H1 (cell line): Measurements from ENCODE around the gene DUSP2. TPM values are rescaled to one million over a fixed set of nuclear protein-coding genes. Genes with fewer than 3 reads are reported as not detected.

Experiments
- CTCF ChIA-PET: fragments of 300-600 bp; sonication (Branson Sonifier 250); formaldehyde crosslinking; loops from one replicate; lab custom pipeline; 2021; ENCODE audit not compliant: partially characterized antibody; lab: Charles Lee
- POLR2A ChIA-PET: fragments of 300-600 bp; sonication (Branson Sonifier 250); formaldehyde crosslinking; loops from one replicate; lab custom pipeline; 2021; ENCODE audit warnings: inconsistent platforms; ENCODE audit not compliant: partially characterized antibody; lab: Charles Lee
- DNase-seq, 2 experiments: peaks; one replicate each; pipeline versions ENCODE4 v3.0.0 to v3.0.0-alpha.2; 2010 to 2022; ENCODE audit warnings: low spot score in 2 of 2, low read depth in 1 of 2, mixed read lengths in 1 of 2
- FAIRE-seq: peaks from 2 replicates; lab custom pipeline; 2011; peaks lifted over from hg19 to GRCh38; lab: Jason Lieb, UNC
- H2AFZ ChIP-seq: 2 replicates; pipeline ENCODE4 v1.8.1; 2012; ENCODE audit warnings: low read length, inconsistent platforms
- H2AK5ac ChIP-seq: 2 replicates; pipeline ENCODE4 v1.6.1; 2013; ENCODE audit warnings: low read depth, low read length
- H2BK120ac ChIP-seq: replicated peaks from 2 replicates; pipeline ENCODE3; 2013; ENCODE audit warnings: low read depth, low read length, inconsistent platforms
- H2BK12ac ChIP-seq: 2 replicates; pipeline ENCODE4 v1.6.1; 2013; ENCODE audit warnings: low read depth, low read length
- H2BK15ac ChIP-seq: 2 replicates; pipeline ENCODE4 v1.6.1; 2013; ENCODE audit warnings: low read length
- H2BK20ac ChIP-seq: 2 replicates; pipeline ENCODE4 v1.6.1; 2013; ENCODE audit warnings: low read length
- H2BK5ac ChIP-seq: 2 replicates; pipeline ENCODE4 v1.6.1; 2013; ENCODE audit warnings: low read depth, low read length
- H3K14ac ChIP-seq: 2 replicates; pipeline ENCODE4 v1.6.1; 2013; ENCODE audit warnings: inconsistent platforms; ENCODE audit not compliant: insufficient read length
- H3K18ac ChIP-seq: 2 replicates; pipeline ENCODE4 v1.6.1; 2013; ENCODE audit warnings: low read length; ENCODE audit errors: extremely low read depth
- H3K23ac ChIP-seq: 2 replicates; pipeline ENCODE4 v1.6.1; 2013; ENCODE audit warnings: inconsistent platforms; ENCODE audit not compliant: insufficient read length
- H3K23me2 ChIP-seq: 2 replicates; pipeline ENCODE4 v1.6.1; 2013; ENCODE audit warnings: low read depth, low read length
- H3K27ac ChIP-seq: 2 replicates; pipeline ENCODE4 v1.6.1; 2011; ENCODE audit warnings: low read depth, low read length, inconsistent platforms
- H3K27me3 ChIP-seq, 4 experiments: replicated peaks in 1 of 4; 1 replicate in 1 of 4; 2 replicates in 3 of 4; pipeline versions ENCODE4 v1.6.1 to v1.8.1; 2011 to 2013; ENCODE audit warnings: low read length in 3 of 4, mild to moderate bottlenecking in 3 of 4, inconsistent platforms in 2 of 4, mixed read lengths in 2 of 4, moderate library complexity in 1 of 4; ENCODE audit not compliant: control insufficient read depth in 3 of 4, insufficient read depth in 3 of 4; ENCODE audit errors: extremely low read depth in 1 of 4
- H3K36me3 ChIP-seq, 4 experiments: 2 replicates each; pipeline versions ENCODE4 v1.6.1 to v1.8.1; 2011 to 2013; ENCODE audit warnings: mild to moderate bottlenecking in 4 of 4, low read length in 3 of 4, moderate library complexity in 2 of 4, control low read depth in 1 of 4, inconsistent platforms in 1 of 4; ENCODE audit not compliant: insufficient read depth in 4 of 4, control insufficient read depth in 2 of 4
- H3K4ac ChIP-seq: replicated peaks from 2 replicates; pipeline ENCODE3; 2013; ENCODE audit warnings: low read length, low read depth, mixed read lengths, inconsistent platforms; ENCODE audit not compliant: insufficient read length
- H3K4me1 ChIP-seq, 4 experiments: replicated peaks in 1 of 4; 1 replicate in 1 of 4; 2 replicates in 3 of 4; pipeline versions ENCODE4 v1.6.1 to v1.8.1; 2011 to 2013; ENCODE audit warnings: low read length in 3 of 4, inconsistent platforms in 2 of 4, mixed read lengths in 1 of 4; ENCODE audit not compliant: insufficient read depth in 4 of 4, control insufficient read depth in 3 of 4
- H3K4me2 ChIP-seq, 2 experiments: 2 replicates each; pipeline versions ENCODE4 v1.6.1 to v1.8.1; 2011 to 2013; ENCODE audit warnings: low read depth in 2 of 2, low read length in 2 of 2, control low read depth in 1 of 2, inconsistent platforms in 1 of 2, mild to moderate bottlenecking in 1 of 2; ENCODE audit not compliant: insufficient read depth in 1 of 2
- H3K4me3 ChIP-seq, 4 experiments: fragments of 200-600, 300-600 bp in 1 of 4; sonication (generic), shearing (Covaris generic), sonication (Bioruptor Twin) in 1 of 4; 2 replicates each; pipeline versions ENCODE4 v1.5.1 to v1.8.1; 2011 to 2016; ENCODE audit warnings: low read length in 4 of 4, low read depth in 3 of 4, control low read depth in 2 of 4, inconsistent platforms in 2 of 4, mild to moderate bottlenecking in 2 of 4, mixed read lengths in 1 of 4, moderate library complexity in 1 of 4; ENCODE audit not compliant: insufficient read depth in 2 of 4; ENCODE audit errors: extremely low read depth in 1 of 4
- H3K56ac ChIP-seq: replicated peaks from 2 replicates; pipeline ENCODE3; 2013; ENCODE audit warnings: low read depth, mild to moderate bottlenecking, mixed read lengths, low read length, inconsistent platforms; ENCODE audit not compliant: insufficient read length
- H3K79me1 ChIP-seq: 2 replicates; pipeline ENCODE4 v1.6.1; 2013; ENCODE audit warnings: low read depth, low read length, control low read depth
- H3K79me2 ChIP-seq, 2 experiments: 2 replicates each; pipeline versions ENCODE4 v1.6.1 to v1.8.1; 2012 to 2013; ENCODE audit warnings: low read length in 2 of 2, mild to moderate bottlenecking in 2 of 2, inconsistent platforms in 1 of 2; ENCODE audit not compliant: insufficient read depth in 2 of 2, control insufficient read depth in 1 of 2
- H3K9ac ChIP-seq, 4 experiments: replicated peaks in 1 of 4; 1 replicate in 1 of 4; 2 replicates in 3 of 4; pipeline versions ENCODE4 v1.6.1 to v1.8.1; 2011 to 2013; ENCODE audit warnings: low read depth in 3 of 4, low read length in 3 of 4, control low read depth in 2 of 4, mild to moderate bottlenecking in 2 of 4, moderate library complexity in 2 of 4, inconsistent platforms in 1 of 4; ENCODE audit errors: extremely low read depth in 1 of 4
- H3K9me3 ChIP-seq, 2 experiments: 2 replicates each; pipeline versions ENCODE4 v1.6.1 to v1.8.1; 2012 to 2013; ENCODE audit warnings: mild to moderate bottlenecking in 2 of 2, moderate library complexity in 2 of 2, control low read depth in 1 of 2, inconsistent platforms in 1 of 2, low read depth in 1 of 2, low read length in 1 of 2, mixed read lengths in 1 of 2; ENCODE audit not compliant: insufficient read depth in 2 of 2
- H4K20me1 ChIP-seq, 2 experiments: replicated peaks in 1 of 2; 2 replicates each; pipeline versions ENCODE3 to v1.8.1; 2011 to 2013; ENCODE audit warnings: inconsistent platforms in 2 of 2, low read length in 2 of 2, mild to moderate bottlenecking in 1 of 2; ENCODE audit not compliant: insufficient read depth in 2 of 2, control insufficient read depth in 1 of 2
- H4K5ac ChIP-seq: 2 replicates; pipeline ENCODE4 v1.6.1; 2013; ENCODE audit warnings: low read length, low read depth, mixed read lengths, inconsistent platforms; ENCODE audit not compliant: insufficient read length
- H4K8ac ChIP-seq: 2 replicates; pipeline ENCODE4 v1.8.0; 2013; ENCODE audit warnings: mild to moderate bottlenecking, moderate library complexity, low read length, inconsistent platforms; ENCODE audit not compliant: insufficient read depth; ENCODE audit errors: extremely low read depth
- H4K91ac ChIP-seq: replicated peaks from 2 replicates; pipeline ENCODE3; 2013; ENCODE audit warnings: low read length, mixed read lengths, inconsistent platforms; ENCODE audit not compliant: insufficient read length
- CEBPB ChIP-seq: IDR thresholded peaks from 2 replicates; pipeline ENCODE4 v1.6.1; 2012; ENCODE audit warnings: low read depth, low read length
- GTF2F1 ChIP-seq: IDR thresholded peaks from 2 replicates; pipeline ENCODE4 v1.6.1; 2012; ENCODE audit warnings: low read depth, low read length, improper control_type of control experiment, borderline replicate concordance
- SIRT6 ChIP-seq: IDR thresholded peaks from one replicate; pipeline ENCODE4 v1.7.1; 2012; ENCODE audit warnings: low read length, inconsistent platforms
- SP2 ChIP-seq: IDR thresholded peaks from 2 replicates; pipeline ENCODE4 v1.6.1; 2012; ENCODE audit warnings: mild to moderate bottlenecking, low read length, inconsistent platforms
- WGBS, 2 experiments: shearing (Covaris generic) in 1 of 2; methylation state at CpG; one replicate each; pipeline versions ENCODE4 v1.1.6 to v1.1.7; 2013 to 2015; ENCODE audit warnings: low lambda C conversion rate in 2 of 2, mixed read lengths in 2 of 2, inconsistent platforms in 1 of 2, low coverage in 1 of 2, missing lambda C conversion rate in 1 of 2; ENCODE audit not compliant: insufficient replicate concordance in 2 of 2, insufficient coverage in 1 of 2, insufficient read length in 1 of 2; ENCODE audit errors: extremely low coverage in 1 of 2, missing lambda C conversion rate in 1 of 2; 5-methylcytosine and 5-hydroxymethylcytosine counted together
- polyA plus RNA-seq, 7 experiments: library from polyadenylated mRNA; depleted of rRNA in 3 of 7; stranded (reverse) in 5 of 7; unstranded in 2 of 7; fragments of >200 nt in 5 of 7; fragments of 200-250 nt in 2 of 7; gene quantifications; 1 replicate in 5 of 7; 2 replicates in 1 of 7; 4 replicates in 1 of 7; pipeline versions ENCODE4 v1.2.1 to v1.2.3, GENCODE V29; 2011 to 2013; ENCODE audit warnings: missing spikeins in 2 of 7, mixed read lengths in 2 of 7
- total RNA-seq: library from RNA; stranded (reverse); fragmentation: NEBNext Ultra II Directional; extraction: Animal tissue kit (Norgen Biotek cat#: 25700); gene quantifications from 2 replicates; pipeline ENCODE4 v1.2.1, GENCODE V29; 2021

Gene DUSP2
- total and polyA plus RNA-seq, 2 of the 8 experiments (the other 6 are each of a cell fraction or from before 2014, with no cell fraction given), result 10.1 to 10.4 TPM

DNA sequence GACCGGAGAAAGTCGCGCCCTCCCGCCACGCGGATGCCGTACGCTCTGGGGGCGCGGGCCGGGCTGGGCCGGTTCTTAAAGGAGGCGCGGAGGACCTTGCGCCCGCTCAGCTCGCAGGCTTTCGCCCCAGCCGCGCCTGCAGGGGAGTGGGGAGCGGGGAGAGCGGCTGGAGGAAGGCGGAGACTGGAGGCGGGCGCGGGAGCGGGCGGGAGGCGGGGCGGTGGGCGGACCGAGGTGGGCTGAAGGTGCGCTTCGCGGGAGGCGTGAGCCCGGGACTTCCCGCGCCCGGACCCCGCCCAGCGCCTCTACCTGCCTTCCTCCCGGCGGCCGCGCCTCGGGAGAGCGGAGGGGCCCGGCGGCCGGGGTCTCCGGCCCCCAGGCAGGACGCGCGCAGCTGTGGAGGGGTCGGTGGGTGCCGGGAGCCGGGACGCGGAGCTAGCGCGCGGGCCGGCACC, 28.8 kb downstream of the DUSP2 start, which contains the start of gene ADRA2B:
TSS of gene ADRA2B (minus strand) at position 148 of the 455 bp plus-strand sequence. CDS start 422 bp downstream, outside the sequence.
- ChIA-PET CTCF (interaction anchor here (0.5 to 6.6 kb wide), 27 partner anchors 8 to 663 kb away, joined by 3 to 61 read pairs (median 5); partner anchors contain the start of genes ASTL and DUSP2), POLR2A (interaction anchor here (0.8 to 1.8 kb wide), 5 partner anchors 10 to 125 kb away, joined by 3 to 6 read pairs (median 3); no protein-coding TSS in a partner anchor)
- Histone ChIP-seq H3K79me2 (no peaks in the 10 kb centered on the region), H2BK15ac (peak within 1 kb of the TSS; percentile 83; the same call in 1 of the 2 replicates), H4K5ac (no peak within 1 kb of the TSS), H2BK120ac (no peak within 1 kb of the TSS), H2AFZ (0 out of 2 replicates have a peak within 1 kb of the TSS, but pooled peaks have one; percentile 3), H3K18ac (peak within 1 kb of the TSS; percentile 71; the same call in 1 of the 2 replicates), H3K9me3 (peaks cover 0 to 5% of the 10 kb centered on the region in 2 experiments; a peak in 1 of 4 replicates), H2AK5ac (0 out of 2 replicates have a peak within 1 kb of the TSS, but pooled peaks have one; percentile 70), H4K8ac (peak within 1 kb of the TSS; percentile 30), H3K4me3 (peak within 1 kb of the TSS; percentile 57 to 81 (median 60)), H3K4me2 (peak within 1 kb of the TSS; percentile 74 to 78), H3K4ac (no peak within 1 kb of the TSS), H2BK5ac (no peak within 1 kb of the TSS; the same call in 1 of the 2 replicates), H3K27ac (no peak within 1 kb of the TSS; the same call in 1 of the 2 replicates), H3K79me1 (no peaks in the 10 kb centered on the region), H3K27me3 (peaks cover 0 to 32% (median 25%) of the 10 kb centered on the region in 4 experiments; a peak in 5 of 7 replicates), H3K9ac (peak within 1 kb of the TSS in 3 of 4 experiments; percentile 13 to 54 (median 24); a peak in 4 of 7 replicates), H3K14ac (no peak within 1 kb of the TSS), H3K56ac (no peak within 1 kb of the TSS), H3K36me3 (no peaks in the 10 kb centered on the region), H4K91ac (no peak within 1 kb of the TSS), H3K23ac (no peak within 1 kb of the TSS), H2BK20ac (no peak within 1 kb of the TSS), H3K23me2 (peaks cover 11% of the 10 kb centered on the region; the same call in 1 of the 2 replicates), H2BK12ac (peak within 1 kb of the TSS; percentile 68; the same call in 1 of the 2 replicates), H4K20me1 (no peaks in the 10 kb centered on the region), H3K4me1 (peaks cover 0 to 20% (median 12%) of the 10 kb centered on the region in 4 experiments; a peak in 6 of 7 replicates)
- no peak for FAIRE-seq
- DNase-seq, result peak; percentile 68 to 85
- 3% methylated on average over 18 of the region's 64 CpGs; no CpG with 5 or more reads in 1 of the 2 experiments for WGBS, 2 experiments
- TF ChIP-seq SP2 (no peak), CEBPB (no peak), SIRT6 (no peak), GTF2F1 (no peak)
